GM13977 (cell line): ENCODE data around the gene PRDX3.

ENCODE experiments used
- DNase-seq: peaks from one replicate; pipeline ENCODE4 v3.0.0; 2012; ENCODE audit warnings: low spot score
- in situ Hi-C: fragments of 300-500 bp; cut with MboI; formaldehyde crosslinking; loops from one replicate; pipeline ENCODE4 v1.12.0; 2022; ENCODE audit warnings: low sequenced_read_pairs, low pct_unique_long_range_greater_than_20kb, mixed read lengths, inconsistent platforms; ENCODE audit not compliant: unreplicated experiment
- TF ChIP-seq, protein P1 (sequence below): IDR thresholded peaks from 2 replicates; pipeline ENCODE4 v1.5.1; 2012; ENCODE audit warnings: mild to moderate bottlenecking, control low read depth; ENCODE audit not compliant: insufficient read depth; ENCODE audit errors: extremely low read depth, missing control alignments

The PRDX3 gene

DNA sequence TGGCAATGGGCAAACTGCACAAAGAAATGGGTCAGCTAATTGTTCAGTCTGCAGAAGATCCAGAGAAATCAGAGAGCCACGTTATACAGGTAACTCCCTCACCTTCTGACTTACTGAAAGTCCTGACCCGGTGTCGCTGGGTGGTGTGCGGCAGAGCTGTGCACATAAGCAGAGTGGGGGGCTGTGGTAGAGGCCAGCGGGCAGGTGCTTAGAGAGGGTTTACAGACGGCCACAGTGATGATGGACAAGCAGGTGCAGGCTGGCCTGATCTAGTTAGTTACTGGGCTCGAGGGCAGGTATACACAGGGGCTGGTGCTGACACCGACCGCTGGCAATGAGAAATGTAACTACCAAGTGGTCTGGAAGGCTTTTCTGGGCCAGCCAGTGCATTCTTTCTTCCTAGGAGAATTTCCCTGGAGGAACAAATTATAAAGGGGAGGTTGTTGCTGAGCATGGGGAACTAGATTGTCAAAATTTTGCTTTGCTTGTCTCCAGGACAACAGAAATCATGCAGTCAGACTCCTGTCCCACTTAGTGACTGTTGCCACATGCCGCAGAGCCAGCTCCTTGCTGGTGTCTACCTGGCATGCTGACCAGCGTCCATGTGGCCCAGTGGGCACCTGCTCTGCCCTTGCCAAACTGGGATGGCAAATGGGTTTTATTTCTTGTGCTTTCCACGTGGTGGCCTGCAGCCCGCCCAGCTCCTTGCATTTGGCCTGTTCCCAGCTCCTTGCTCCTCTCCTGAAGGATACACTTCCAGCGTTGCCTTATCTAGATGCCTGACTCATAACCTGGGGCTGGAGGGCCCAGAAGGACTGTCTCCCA, 45.9 kb downstream of the PRDX3 start:
- TF ChIP-seq, protein P1, sequence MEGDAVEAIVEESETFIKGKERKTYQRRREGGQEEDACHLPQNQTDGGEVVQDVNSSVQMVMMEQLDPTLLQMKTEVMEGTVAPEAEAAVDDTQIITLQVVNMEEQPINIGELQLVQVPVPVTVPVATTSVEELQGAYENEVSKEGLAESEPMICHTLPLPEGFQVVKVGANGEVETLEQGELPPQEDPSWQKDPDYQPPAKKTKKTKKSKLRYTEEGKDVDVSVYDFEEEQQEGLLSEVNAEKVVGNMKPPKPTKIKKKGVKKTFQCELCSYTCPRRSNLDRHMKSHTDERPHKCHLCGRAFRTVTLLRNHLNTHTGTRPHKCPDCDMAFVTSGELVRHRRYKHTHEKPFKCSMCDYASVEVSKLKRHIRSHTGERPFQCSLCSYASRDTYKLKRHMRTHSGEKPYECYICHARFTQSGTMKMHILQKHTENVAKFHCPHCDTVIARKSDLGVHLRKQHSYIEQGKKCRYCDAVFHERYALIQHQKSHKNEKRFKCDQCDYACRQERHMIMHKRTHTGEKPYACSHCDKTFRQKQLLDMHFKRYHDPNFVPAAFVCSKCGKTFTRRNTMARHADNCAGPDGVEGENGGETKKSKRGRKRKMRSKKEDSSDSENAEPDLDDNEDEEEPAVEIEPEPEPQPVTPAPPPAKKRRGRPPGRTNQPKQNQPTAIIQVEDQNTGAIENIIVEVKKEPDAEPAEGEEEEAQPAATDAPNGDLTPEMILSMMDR, result no peak
- in situ Hi-C loops, result no loop called here
- no peak for DNase-seq

DNA sequence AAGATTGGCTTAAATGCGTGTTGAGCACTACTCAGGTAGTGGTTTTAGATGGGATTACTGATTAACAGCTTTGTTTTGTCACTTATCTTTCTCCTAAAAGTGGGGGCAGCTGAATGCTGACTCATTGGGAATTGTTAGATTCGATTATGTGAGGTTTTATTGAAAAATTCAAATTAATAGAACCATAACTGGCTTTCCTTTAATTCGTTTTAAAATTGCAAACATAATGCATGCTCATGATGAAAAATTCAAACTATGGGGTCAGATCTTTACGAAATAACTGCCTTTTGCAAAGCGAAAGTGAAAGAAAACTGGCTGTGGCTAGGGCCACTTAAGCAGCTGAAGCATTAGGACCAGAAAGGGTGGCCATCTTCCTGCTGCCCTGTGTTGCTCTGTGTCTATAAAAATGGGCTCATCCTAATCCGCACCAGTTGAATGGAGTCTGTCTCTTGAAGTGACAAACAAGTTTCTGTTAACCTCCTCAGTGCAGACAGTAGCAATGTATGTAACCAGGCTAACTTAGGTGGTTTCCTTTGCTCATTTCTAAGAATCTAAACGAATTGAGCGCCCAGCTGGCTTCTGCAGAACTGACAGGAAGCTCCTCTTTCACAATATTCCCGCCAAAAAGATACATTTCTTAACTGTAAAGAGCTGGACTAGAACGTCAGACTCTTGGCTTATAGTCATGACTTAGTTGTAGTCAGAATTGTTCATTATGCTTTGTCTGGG, 46.9 kb downstream of the PRDX3 start:
- TF ChIP-seq, protein P1, result no peak
- DNase-seq, result peak; percentile 56
- in situ Hi-C loops, result no loop called here

DNA sequence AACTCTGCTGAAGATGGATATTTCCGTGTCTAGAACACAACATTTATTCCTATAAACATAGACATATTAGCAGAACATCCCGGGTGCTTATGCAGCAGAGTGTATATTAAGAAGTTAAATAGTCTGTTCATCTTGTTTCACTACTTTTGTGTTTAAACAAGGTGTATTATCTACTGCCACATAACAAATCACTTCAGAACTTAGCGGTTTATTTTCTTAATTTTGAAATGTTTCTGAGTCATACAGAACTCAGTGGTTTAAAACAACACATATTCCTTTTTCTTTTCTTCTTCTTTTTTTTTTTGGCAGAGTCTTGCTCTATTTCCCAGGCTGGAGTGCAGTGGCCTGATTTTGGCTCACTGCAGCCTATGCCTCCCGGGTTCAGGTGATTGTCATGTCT, 48.9 kb downstream of the PRDX3 start:
- in situ Hi-C loops, result no loop called here
- DNase-seq, result no peak
- TF ChIP-seq, protein P1, result no peak

DNA sequence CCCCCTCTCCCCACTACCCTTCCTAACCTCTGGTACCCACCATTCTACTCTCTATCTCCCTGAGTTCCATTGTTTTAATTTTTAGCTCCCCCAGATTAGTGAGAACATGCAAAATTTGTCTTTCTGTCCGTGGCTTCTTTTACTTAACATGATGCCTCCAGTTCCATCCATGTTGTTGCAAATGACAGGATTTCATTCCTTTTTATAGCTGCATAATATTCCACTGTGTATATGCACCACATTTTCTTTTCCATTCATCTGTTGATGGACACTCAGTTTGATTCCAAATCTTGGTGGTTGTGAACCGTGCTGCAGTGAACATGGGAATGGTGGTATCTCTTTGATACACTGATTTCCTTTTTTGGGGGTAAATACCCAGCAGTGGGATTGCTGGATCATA, 52.7 kb downstream of the PRDX3 start:
- no peak for DNase-seq
- TF ChIP-seq, protein P1, result no peak
- in situ Hi-C loops, result no loop called here

DNA sequence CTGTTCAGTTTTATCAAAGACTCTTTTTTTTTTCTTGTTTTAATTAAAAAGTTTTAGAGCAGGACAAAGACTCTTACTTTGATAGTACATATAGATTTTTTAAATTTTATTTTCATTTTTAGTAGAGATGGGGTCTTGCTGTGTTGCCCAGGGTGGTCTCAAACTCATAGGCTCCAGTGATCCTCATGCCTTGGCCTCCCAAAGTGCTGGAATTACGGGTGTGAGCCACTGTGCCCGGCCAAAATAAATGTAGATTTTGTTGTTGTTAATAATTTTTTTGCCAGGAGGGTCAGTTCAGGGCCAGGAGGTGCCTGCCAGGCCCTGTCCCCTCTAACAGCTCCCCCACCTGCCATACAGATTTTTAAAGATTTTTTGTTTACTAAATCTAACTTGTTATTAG, 57.7 kb downstream of the PRDX3 start:
- TF ChIP-seq, protein P1, result no peak
- in situ Hi-C loops, result no loop called here
- no peak for DNase-seq

DNA sequence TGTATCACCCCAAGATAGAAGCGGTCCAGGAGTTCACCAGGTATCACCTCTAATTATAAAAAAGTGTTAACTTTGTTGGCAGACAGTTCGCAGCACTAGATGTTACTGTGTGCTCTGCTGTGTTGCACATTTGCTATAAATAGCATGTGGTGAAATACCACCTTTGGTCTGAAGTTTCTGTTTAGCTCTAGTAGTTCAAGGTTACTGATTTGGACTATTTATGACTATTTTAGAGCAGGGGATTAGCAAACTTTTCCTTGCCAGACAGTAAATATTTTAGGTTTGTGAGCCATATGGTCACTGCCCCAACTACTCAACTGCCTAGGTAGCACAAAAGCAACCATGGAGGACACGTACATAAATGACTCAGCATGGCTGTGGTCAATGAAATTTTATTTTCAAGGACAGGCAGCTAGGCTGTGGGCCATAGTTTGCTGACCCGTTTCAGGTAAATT, 58.2 kb downstream of the PRDX3 start:
- peak; percentile 69 for DNase-seq
- in situ Hi-C loops, result no loop called here
- TF ChIP-seq, protein P1, result no peak
